HG03196 (cell line): Measurements from ENCODE around the gene FAM169A.
"Not testable (repeated sequence)": the region's sequence is repeated elsewhere in the genome, so short reads cannot be mapped to it uniquely, and the experiment has no call there.

Experiments
- ATAC-seq: cut with Tn5 transposase; IDR thresholded peaks from one replicate; pipeline ENCODE4 v1.9.1; 2021; ENCODE audit not compliant: unreplicated experiment

Gene FAM169A

GRCh38 chr5:74865804-74866595, at the start of gene FAM169A:
Gene FAM169A, minus strand, starts transcription at chr5:74866387. Its CDS starts 24,711 bp downstream, at chr5:74841676.
- no peak for ATAC-seq

- ATAC-seq, result no peak
These were observed 49.3 kb upstream of the FAM169A start for GRCh38 chr5:74915488-74915887.

GRCh38 chr5:74911421-74911820, 45.2 kb upstream of the FAM169A start:
- not testable (repeated sequence) for ATAC-seq

GRCh38 chr5:74909888-74910287, 43.7 kb upstream of the FAM169A start:
- ATAC-seq, result not testable (repeated sequence)

- ATAC-seq, result not testable (repeated sequence)
These were observed 42.0 kb upstream of the FAM169A start for GRCh38 chr5:74908237-74908636.

- ATAC-seq, result not testable (repeated sequence)
These were observed 38.5 kb upstream of the FAM169A start for GRCh38 chr5:74904713-74905112.

- ATAC-seq, result no peak
These were observed 37.1 kb upstream of the FAM169A start for GRCh38 chr5:74903165-74903787.

GRCh38 chr5:74897049-74897448, 30.9 kb upstream of the FAM169A start:
- no peak for ATAC-seq

GRCh38 chr5:74895906-74896305, 29.7 kb upstream of the FAM169A start:
- no peak for ATAC-seq

GRCh38 chr5:74894351-74894750, 28.2 kb upstream of the FAM169A start:
- ATAC-seq, result no peak

GRCh38 chr5:74892921-74893320, 26.7 kb upstream of the FAM169A start:
- no peak for ATAC-seq

GRCh38 chr5:74889523-74890105, 23.4 kb upstream of the FAM169A start:
- no peak for ATAC-seq

GRCh38 chr5:74888117-74888516, 21.9 kb upstream of the FAM169A start:
- ATAC-seq, result no peak

- ATAC-seq, result no peak
These were observed 19.0 kb upstream of the FAM169A start for GRCh38 chr5:74885170-74885569.

GRCh38 chr5:74882379-74883134, 16.4 kb upstream of the FAM169A start:
- not testable (repeated sequence) for ATAC-seq

GRCh38 chr5:74877624-74878304, 11.6 kb upstream of the FAM169A start:
- no peak for ATAC-seq

- ATAC-seq, result no peak
These were observed 10.0 kb upstream of the FAM169A start for GRCh38 chr5:74875994-74876791.

GRCh38 chr5:74873525-74874249, 7.5 kb upstream of the FAM169A start:
- no peak for ATAC-seq
